Common myeloid progenitor, CD34-positive (primary cell): ENCODE results near the gene CST4.
"Not testable (repeated sequence)": the region's sequence is repeated elsewhere in the genome, so short reads cannot be mapped to it uniquely, and the experiment has no call there.

Experiments
- CTCF ChIA-PET: fragments of 350-600 bp; sonication (Branson Sonifier 250); formaldehyde crosslinking; loops from one replicate; lab custom pipeline; 2021; ENCODE audit warnings: antibody characterized with exemption; lab: Charles Lee
- POLR2A ChIA-PET: fragments of 350-600 bp; sonication (Branson Sonifier 250); formaldehyde crosslinking; loops from one replicate; lab custom pipeline; 2021; ENCODE audit warnings: antibody characterized with exemption; lab: Charles Lee
- DNase-seq, 3 donors: peaks; one replicate each; pipeline versions ENCODE4 v3.0.0 to v3.0.0-alpha.2; 2013
- H3K27ac ChIP-seq, 2 experiments: 1 replicate in 1 of 2; 2 replicates in 1 of 2; pipeline ENCODE4 v1.7.0; 2013; ENCODE audit warnings: inconsistent platforms in 2 of 2, low read length in 2 of 2, mild to moderate bottlenecking in 2 of 2, low read depth in 1 of 2, moderate library complexity in 1 of 2; ENCODE audit not compliant: severe bottlenecking in 2 of 2, insufficient read depth in 1 of 2, poor library complexity in 1 of 2
- H3K27me3 ChIP-seq, 5 experiments: replicated peaks in 2 of 5; 1 replicate in 3 of 5; 2 replicates in 2 of 5; pipeline versions ENCODE4 v1.6.1 to v1.7.0; 2013; ENCODE audit warnings: low read length in 4 of 5, mild to moderate bottlenecking in 2 of 5, moderate library complexity in 2 of 5, inconsistent platforms in 1 of 5; ENCODE audit not compliant: insufficient read depth in 5 of 5, control insufficient read depth in 4 of 5
- H3K36me3 ChIP-seq, 4 experiments: 1 replicate in 2 of 4; 2 replicates in 2 of 4; pipeline versions ENCODE4 v1.6.1 to v1.7.0; 2013; ENCODE audit warnings: low read length in 3 of 4, control low read depth in 1 of 4, mild to moderate bottlenecking in 1 of 4; ENCODE audit not compliant: control insufficient read depth in 4 of 4, insufficient read depth in 4 of 4
- H3K4me1 ChIP-seq, 4 experiments: 1 replicate in 3 of 4; 2 replicates in 1 of 4; pipeline versions ENCODE4 v1.6.1 to v1.7.1; 2013; ENCODE audit warnings: low read length in 3 of 4, mild to moderate bottlenecking in 3 of 4, control low read depth in 1 of 4, inconsistent platforms in 1 of 4, moderate library complexity in 1 of 4; ENCODE audit not compliant: control insufficient read depth in 4 of 4, insufficient read depth in 4 of 4; ENCODE audit errors: control extremely low read depth in 1 of 4
- H3K4me3 ChIP-seq, 7 experiments: 1 replicate in 4 of 7; 2 replicates in 3 of 7; pipeline versions ENCODE4 v1.5.1 to v1.7.0; 2013; ENCODE audit warnings: mild to moderate bottlenecking in 7 of 7, low read length in 6 of 7, moderate library complexity in 6 of 7, inconsistent platforms in 2 of 7, low read depth in 2 of 7, control low read depth in 1 of 7; ENCODE audit not compliant: insufficient read depth in 4 of 7, control insufficient read depth in 1 of 7; ENCODE audit errors: extremely low read depth in 1 of 7
- H3K9me3 ChIP-seq, 5 experiments: 1 replicate in 4 of 5; 2 replicates in 1 of 5; pipeline versions ENCODE4 v1.6.1 to v1.7.1; 2013; ENCODE audit warnings: low read length in 4 of 5, mild to moderate bottlenecking in 2 of 5, inconsistent platforms in 1 of 5, low read depth in 1 of 5, moderate library complexity in 1 of 5; ENCODE audit not compliant: control insufficient read depth in 4 of 5, insufficient read depth in 2 of 5; ENCODE audit errors: control extremely low read depth in 1 of 5
- whole genome bisulfite sequencing: methylation state at CpG from one replicate; pipeline ENCODE4 v1.1.5; 2013; ENCODE audit not compliant: insufficient coverage; 5-methylcytosine and 5-hydroxymethylcytosine counted together

Gene CST4

GRCh38 chr20:23689399-23689690 lies 507 bp upstream of the CST4 start:
- ChIA-PET CTCF (no interaction called here), POLR2A (no interaction called here)
- H3K27ac ChIP-seq = no peak overlapping the region
- no peak for DNase-seq
- H3K4me1 ChIP-seq = no peaks in the 10 kb centered on the region
- no peaks in the 10 kb centered on the region for H3K36me3 ChIP-seq
- H3K4me3 ChIP-seq = no peak overlapping the region
- H3K9me3 ChIP-seq = no peaks in the 10 kb centered on the region
- H3K27me3 ChIP-seq = no peaks in the 10 kb centered on the region
- WGBS = 39% methylated on average over 2 of the region's 3 CpGs

- ChIA-PET CTCF (interaction anchor here (0.6 kb wide), 1 partner anchor 1968 kb away, joined by 3 read pairs; no protein-coding TSS in a partner anchor), POLR2A (no interaction called here)
- WGBS = 96% methylated on average over 3 of the region's 3 CpGs
- no peaks in the 10 kb centered on the region for H3K9me3 ChIP-seq
- no peak for DNase-seq
- H3K4me3 ChIP-seq = no peak overlapping the region
- H3K27ac ChIP-seq = no peak overlapping the region
- H3K36me3 ChIP-seq = no peaks in the 10 kb centered on the region
- no peaks in the 10 kb centered on the region for H3K27me3 ChIP-seq
- H3K4me1 ChIP-seq = no peaks in the 10 kb centered on the region
These were observed 852 bp downstream of the CST4 start for GRCh38 chr20:23687986-23688385.

GRCh38 chr20:23686046-23686750 lies 2.6 kb downstream of the CST4 start:
- Histone ChIP-seq H3K4me3 (no peak overlapping the region), H3K9me3 (no peaks in the 10 kb centered on the region), H3K27ac (no peak overlapping the region), H3K27me3 (no peaks in the 10 kb centered on the region), H3K4me1 (no peaks in the 10 kb centered on the region), H3K36me3 (no peaks in the 10 kb centered on the region)
- 100% methylated on average over 3 of the region's 4 CpGs for WGBS
- CTCF ChIA-PET = no interaction called here
- POLR2A ChIA-PET = no interaction called here
- DNase-seq = no peak

- 92% methylated on average over 2 of the region's 4 CpGs for WGBS
- DNase-seq, CTCF ChIA-PET: not testable (repeated sequence)
These were observed 3.3 kb downstream of the CST4 start for GRCh38 chr20:23685529-23685896.

DNA sequence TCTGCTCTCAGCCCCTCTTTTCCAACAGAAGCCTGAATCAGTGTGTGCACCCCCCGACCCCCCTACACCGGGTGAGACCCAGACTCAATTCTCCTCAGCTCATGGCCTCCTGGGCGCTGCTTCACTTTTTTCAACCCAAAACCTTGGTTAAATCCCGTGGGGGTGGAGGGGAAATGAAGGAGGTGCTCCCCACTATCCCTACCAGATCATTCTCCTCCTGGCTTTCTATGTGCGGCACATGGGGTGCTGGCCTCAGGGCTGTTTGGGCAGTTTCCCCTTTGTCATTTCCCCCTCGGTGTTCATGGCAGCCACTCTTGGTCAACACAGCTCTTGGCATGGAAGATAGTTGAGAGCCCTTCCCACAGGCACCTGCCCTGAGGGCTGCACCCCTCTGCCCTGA lies 4.6 kb downstream of the CST4 start:
- Histone ChIP-seq H3K36me3 (no peaks in the 10 kb centered on the region), H3K27ac (no peak overlapping the region), H3K27me3 (no peaks in the 10 kb centered on the region), H3K4me3 (no peak overlapping the region), H3K9me3 (no peaks in the 10 kb centered on the region), H3K4me1 (peaks cover 0 to 5% (median 3%) of the 10 kb centered on the region in 4 experiments)
- no peak for DNase-seq
- ChIA-PET CTCF (no interaction called here), POLR2A (no interaction called here)
- WGBS = 94% methylated on average over 5 of the region's 6 CpGs

More at GRCh38 chr20:23685529-23685896, 3.3 kb downstream of the CST4 start:
- H3K9me3 ChIP-seq, H3K36me3 ChIP-seq, H3K27me3 ChIP-seq, H3K4me1 ChIP-seq, H3K27ac ChIP-seq, POLR2A ChIA-PET, H3K4me3 ChIP-seq: not testable (repeated sequence)

- WGBS = 100% methylated on average over 1 of the region's 2 CpGs
- no peaks in the 10 kb centered on the region for H3K9me3 ChIP-seq
These were observed 5.0 kb downstream of the CST4 start for GRCh38 chr20:23683807-23684206.

GRCh38 chr20:23683281-23683680 lies 5.6 kb downstream of the CST4 start:
- no peak for DNase-seq

More at GRCh38 chr20:23683807-23684206, 5.0 kb downstream of the CST4 start:
- H3K36me3 ChIP-seq = no peaks in the 10 kb centered on the region
- H3K4me1 ChIP-seq = peaks cover 0 to 5% (median 3%) of the 10 kb centered on the region in 4 experiments
- ChIA-PET POLR2A (no interaction called here), CTCF (no interaction called here)
- H3K27me3 ChIP-seq = no peaks in the 10 kb centered on the region
- no peak overlapping the region for H3K27ac ChIP-seq
- no peak for DNase-seq
- H3K4me3 ChIP-seq = no peak overlapping the region

More at GRCh38 chr20:23683281-23683680, 5.6 kb downstream of the CST4 start:
- CTCF ChIA-PET = no interaction called here
- POLR2A ChIA-PET = no interaction called here
- peaks cover 0 to 5% (median 3%) of the 10 kb centered on the region in 4 experiments for H3K4me1 ChIP-seq
- no peaks in the 10 kb centered on the region for H3K27me3 ChIP-seq
- no peaks in the 10 kb centered on the region for H3K36me3 ChIP-seq
- H3K4me3 ChIP-seq = no peak overlapping the region
- no peaks in the 10 kb centered on the region for H3K9me3 ChIP-seq
- WGBS = no CpG with 5 or more reads among the region's 2 CpGs
- no peak overlapping the region for H3K27ac ChIP-seq
